Effector memory CD8-positive, alpha-beta T cell (primary cell): ENCODE results near the gene EPG5.
"Not testable (repeated sequence)": the region's sequence is repeated elsewhere in the genome, so short reads cannot be mapped to it uniquely, and the experiment has no call there.

Experiments
- ATAC-seq: fragments of 150-1000 bp; cut with Tn5 transposase; replicated peaks from 2 replicates; pipeline ENCODE4 v1.10.0; 2021; ENCODE audit warnings: mild to moderate bottlenecking, moderate library complexity
- DNase-seq, 3 experiments: peaks; one replicate each; pipeline ENCODE4 v3.0.0; 2021
- H3K27ac Mint-ChIP-seq, 2 donors: one replicate each; pipeline ENCODE4 v1.8.0; 2022; ENCODE audit warnings: mild to moderate bottlenecking in 2 of 2, mixed read lengths in 2 of 2, moderate library complexity in 2 of 2
- H3K27me3 Mint-ChIP-seq, 2 donors: one replicate each; pipeline ENCODE4 v1.8.0; 2022; ENCODE audit warnings: mixed read lengths in 2 of 2
- H3K36me3 Mint-ChIP-seq: one replicate; pipeline ENCODE4 v1.8.0; 2022; ENCODE audit warnings: mild to moderate bottlenecking, moderate library complexity, mixed read lengths; ENCODE audit not compliant: insufficient read depth
- H3K4me1 Mint-ChIP-seq, 2 donors: one replicate each; pipeline ENCODE4 v1.8.0; 2022; ENCODE audit warnings: low read depth in 2 of 2, mixed read lengths in 2 of 2
- H3K4me3 Mint-ChIP-seq, 2 donors: one replicate each; pipeline ENCODE4 v1.8.0; 2022; ENCODE audit warnings: mild to moderate bottlenecking in 2 of 2, mixed read lengths in 2 of 2, moderate library complexity in 2 of 2
- H3K9me3 Mint-ChIP-seq, 2 donors: one replicate each; pipeline ENCODE4 v1.8.0; 2022; ENCODE audit warnings: mixed read lengths in 2 of 2

The EPG5 gene

GRCh38 chr18:45959484-45959883 lies 7.6 kb downstream of the EPG5 start:
- H3K27me3 Mint-ChIP-seq, result not testable (repeated sequence)

GRCh38 chr18:45958730-45959129 lies 8.4 kb downstream of the EPG5 start:
- H3K9me3 Mint-ChIP-seq, result no peaks in the 10 kb centered on the region
- no peaks in the 10 kb centered on the region for H3K27me3 Mint-ChIP-seq
- no peak for ATAC-seq
- DNase-seq, result no peak
- peak overlapping the region in 1 of 2 donors; percentile 62 for H3K27ac Mint-ChIP-seq
- H3K36me3 Mint-ChIP-seq, result peaks cover 45% of the 10 kb centered on the region
- H3K4me1 Mint-ChIP-seq, result peaks cover 41 to 54% of the 10 kb centered on the region in 2 donors
- H3K4me3 Mint-ChIP-seq, result peak overlapping the region; percentile 13 to 18

More at GRCh38 chr18:45959484-45959883, 7.6 kb downstream of the EPG5 start:
- peaks cover 37 to 52% of the 10 kb centered on the region in 2 donors for H3K4me1 Mint-ChIP-seq
- ATAC-seq, H3K27ac Mint-ChIP-seq, DNase-seq, H3K9me3 Mint-ChIP-seq, H3K4me3 Mint-ChIP-seq: not testable (repeated sequence)
- peaks cover 37% of the 10 kb centered on the region for H3K36me3 Mint-ChIP-seq

- H3K9me3 Mint-ChIP-seq, result no peaks in the 10 kb centered on the region
- H3K27ac Mint-ChIP-seq, result no peak overlapping the region
- peaks cover 49% of the 10 kb centered on the region for H3K36me3 Mint-ChIP-seq
- DNase-seq (no peak), ATAC-seq (no peak)
- no peaks in the 10 kb centered on the region for H3K27me3 Mint-ChIP-seq
- H3K4me3 Mint-ChIP-seq, result no peak overlapping the region
- H3K4me1 Mint-ChIP-seq, result peaks cover 38 to 51% of the 10 kb centered on the region in 2 donors
Observed at GRCh38 chr18:45958027-45958426, 9.1 kb downstream of the EPG5 start.

- ATAC-seq, result no peak
Observed at GRCh38 chr18:45957100-45957499, 10.0 kb downstream of the EPG5 start.

GRCh38 chr18:45954070-45954934 lies 12.8 kb downstream of the EPG5 start:
- H3K9me3 Mint-ChIP-seq, result no peaks in the 10 kb centered on the region
- H3K4me3 Mint-ChIP-seq, result no peak overlapping the region
- H3K36me3 Mint-ChIP-seq, result peaks cover 70% of the 10 kb centered on the region
- DNase-seq, result no peak
- no peak overlapping the region for H3K27ac Mint-ChIP-seq
- ATAC-seq, result no peak
- no peaks in the 10 kb centered on the region for H3K27me3 Mint-ChIP-seq
- peaks cover 23 to 37% of the 10 kb centered on the region in 2 donors for H3K4me1 Mint-ChIP-seq

More at GRCh38 chr18:45957100-45957499, 10.0 kb downstream of the EPG5 start:
- Mint-ChIP-seq H3K36me3 (peaks cover 49% of the 10 kb centered on the region), H3K9me3 (no peaks in the 10 kb centered on the region), H3K4me1 (peaks cover 35 to 46% of the 10 kb centered on the region in 2 donors), H3K27me3 (no peaks in the 10 kb centered on the region), H3K27ac (no peak overlapping the region), H3K4me3 (no peak overlapping the region)
- DNase-seq, result no peak

- ATAC-seq (no peak), DNase-seq (no peak)
- Mint-ChIP-seq H3K27ac (no peak overlapping the region), H3K36me3 (peaks cover 96% of the 10 kb centered on the region), H3K9me3 (no peaks in the 10 kb centered on the region), H3K27me3 (no peaks in the 10 kb centered on the region), H3K4me3 (no peak overlapping the region), H3K4me1 (peaks cover 13 to 27% of the 10 kb centered on the region in 2 donors)
Observed at GRCh38 chr18:45951016-45951714, 16.0 kb downstream of the EPG5 start.

GRCh38 chr18:45945669-45946068 lies 21.5 kb downstream of the EPG5 start:
- H3K9me3 Mint-ChIP-seq, result no peaks in the 10 kb centered on the region
- H3K4me3 Mint-ChIP-seq, result no peak overlapping the region
- peaks cover 95% of the 10 kb centered on the region for H3K36me3 Mint-ChIP-seq
- ATAC-seq (no peak), DNase-seq (no peak)
- no peaks in the 10 kb centered on the region for H3K27me3 Mint-ChIP-seq
- no peak overlapping the region for H3K27ac Mint-ChIP-seq
- peaks cover 0 to 8% of the 10 kb centered on the region in 2 donors for H3K4me1 Mint-ChIP-seq

- H3K36me3 Mint-ChIP-seq, result peaks cover 81% of the 10 kb centered on the region
- DNase-seq (no peak), ATAC-seq (no peak)
- H3K4me3 Mint-ChIP-seq, result no peak overlapping the region
- H3K27me3 Mint-ChIP-seq, result no peaks in the 10 kb centered on the region
- no peak overlapping the region for H3K27ac Mint-ChIP-seq
- peaks cover 28 to 35% of the 10 kb centered on the region in 2 donors for H3K4me1 Mint-ChIP-seq
- no peaks in the 10 kb centered on the region for H3K9me3 Mint-ChIP-seq
Observed at GRCh38 chr18:45940724-45941123, 26.4 kb downstream of the EPG5 start.

- Mint-ChIP-seq H3K4me1 (peaks cover 29 to 37% of the 10 kb centered on the region in 2 donors), H3K4me3 (peak overlapping the region in 1 of 2 donors; percentile 20), H3K36me3 (peaks cover 72% of the 10 kb centered on the region), H3K9me3 (no peaks in the 10 kb centered on the region), H3K27ac (peak overlapping the region in 1 of 2 donors; percentile 59), H3K27me3 (no peaks in the 10 kb centered on the region)
- ATAC-seq (no peak), DNase-seq (no peak)
Observed at GRCh38 chr18:45939236-45939635, 27.9 kb downstream of the EPG5 start.

- DNase-seq (peak in 2 of 3 experiments; percentile 7 to 10), ATAC-seq (peak; percentile 93)
- peaks cover 29 to 37% of the 10 kb centered on the region in 2 donors for H3K4me1 Mint-ChIP-seq
- H3K27ac Mint-ChIP-seq, result peak overlapping the region; percentile 27 to 59
- peak overlapping the region; percentile 20 to 50 for H3K4me3 Mint-ChIP-seq
- H3K9me3 Mint-ChIP-seq, result no peaks in the 10 kb centered on the region
- H3K36me3 Mint-ChIP-seq, result peaks cover 70% of the 10 kb centered on the region
- H3K27me3 Mint-ChIP-seq, result no peaks in the 10 kb centered on the region
Observed at GRCh38 chr18:45938488-45938935, 28.6 kb downstream of the EPG5 start.

GRCh38 chr18:45935591-45936335 lies 31.4 kb downstream of the EPG5 start:
- H3K27ac Mint-ChIP-seq, result peak overlapping the region; percentile 32 to 33
- H3K27me3 Mint-ChIP-seq, result no peaks in the 10 kb centered on the region
- no peaks in the 10 kb centered on the region for H3K9me3 Mint-ChIP-seq
- H3K36me3 Mint-ChIP-seq, result peaks cover 69% of the 10 kb centered on the region
- ATAC-seq (no peak), DNase-seq (no peak)
- no peak overlapping the region for H3K4me3 Mint-ChIP-seq
- peaks cover 31 to 43% of the 10 kb centered on the region in 2 donors for H3K4me1 Mint-ChIP-seq

GRCh38 chr18:45932708-45933107 lies 34.4 kb downstream of the EPG5 start:
- Mint-ChIP-seq H3K9me3 (no peaks in the 10 kb centered on the region), H3K27ac (no peak overlapping the region), H3K27me3 (no peaks in the 10 kb centered on the region), H3K4me3 (no peak overlapping the region), H3K4me1 (peaks cover 8 to 16% of the 10 kb centered on the region in 2 donors), H3K36me3 (peaks cover 74% of the 10 kb centered on the region)
- no peak for DNase-seq
- no peak for ATAC-seq

- Mint-ChIP-seq H3K9me3 (no peaks in the 10 kb centered on the region), H3K27me3 (no peaks in the 10 kb centered on the region), H3K4me3 (no peak overlapping the region), H3K36me3 (peaks cover 76% of the 10 kb centered on the region), H3K4me1 (peaks cover 5 to 12% of the 10 kb centered on the region in 2 donors), H3K27ac (no peak overlapping the region)
- DNase-seq, result no peak
- no peak for ATAC-seq
Observed at GRCh38 chr18:45930963-45931362, 36.2 kb downstream of the EPG5 start.
